ENCODE data around the gene USP17L12.
"Not testable (repeated sequence)": the region's sequence is repeated elsewhere in the genome, so short reads cannot be mapped to it uniquely, and the experiment has no call there.

Gene USP17L12, protein sequence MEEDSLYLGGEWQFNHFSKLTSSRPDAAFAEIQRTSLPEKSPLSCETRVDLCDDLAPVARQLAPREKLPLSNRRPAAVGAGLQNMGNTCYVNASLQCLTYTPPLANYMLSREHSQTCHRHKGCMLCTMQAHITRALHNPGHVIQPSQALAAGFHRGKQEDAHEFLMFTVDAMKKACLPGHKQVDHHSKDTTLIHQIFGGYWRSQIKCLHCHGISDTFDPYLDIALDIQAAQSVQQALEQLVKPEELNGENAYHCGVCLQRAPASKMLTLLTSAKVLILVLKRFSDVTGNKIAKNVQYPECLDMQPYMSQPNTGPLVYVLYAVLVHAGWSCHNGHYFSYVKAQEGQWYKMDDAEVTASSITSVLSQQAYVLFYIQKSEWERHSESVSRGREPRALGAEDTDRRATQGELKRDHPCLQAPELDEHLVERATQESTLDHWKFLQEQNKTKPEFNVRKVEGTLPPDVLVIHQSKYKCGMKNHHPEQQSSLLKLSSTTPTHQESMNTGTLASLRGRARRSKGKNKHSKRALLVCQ

GRCh38 chr4:9219852-9220251, at the start of gene USP17L12:
Gene USP17L12 (plus strand): TSS chr4:9220152. CDS start chr4:9220152, 0 bp downstream.
- not testable (repeated sequence) for DNase-seq

DNA sequence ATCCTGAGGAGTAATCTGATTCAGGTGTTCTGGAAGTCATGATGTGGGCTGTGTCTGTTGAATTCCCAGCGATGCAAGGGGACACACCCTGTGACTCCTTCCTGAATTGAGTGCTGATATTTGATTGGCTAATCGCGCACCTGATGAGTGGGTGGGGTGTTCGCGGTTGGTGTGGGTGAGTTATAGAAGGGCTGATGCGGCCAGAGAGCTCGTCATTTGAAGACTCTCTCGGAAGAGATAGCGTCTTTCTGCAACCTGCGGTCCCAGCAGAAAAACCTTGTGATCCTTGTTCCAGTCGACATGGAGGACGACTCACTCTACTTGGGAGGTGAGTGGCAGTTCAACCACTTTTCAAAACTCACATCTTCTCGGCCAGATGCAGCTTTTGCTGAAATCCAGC, 9.6 kb upstream of the USP17L12 start, which contains the start of gene USP17L10:
Gene USP17L10 (plus strand): TSS at position 301 of the 400 bp plus-strand sequence. CDS start 0 bp downstream, at position 301.
- not testable (repeated sequence) for DNase-seq

DNA sequence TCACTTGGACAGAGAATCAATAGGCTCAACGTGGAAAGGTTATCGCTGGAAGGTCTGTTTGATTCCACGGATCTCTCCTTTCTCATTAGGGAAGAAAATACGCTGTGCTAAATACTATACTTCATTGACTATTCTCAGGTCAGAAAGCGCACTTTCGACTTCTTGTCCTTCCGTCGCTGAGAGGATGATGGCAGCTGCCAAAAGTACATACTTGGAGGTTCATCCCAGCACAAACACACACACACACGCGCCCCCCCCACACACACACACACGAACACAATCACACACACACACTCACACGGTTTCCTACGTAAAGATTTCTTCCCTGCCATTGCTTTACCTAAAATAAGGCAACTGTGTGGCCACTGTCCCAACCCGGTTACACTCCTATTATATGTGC, 5.3 kb upstream of the USP17L12 start:
- not testable (repeated sequence) for DNase-seq

GRCh38 chr4:9215105-9215504, 4.8 kb upstream of the USP17L12 start, which contains the start of gene USP17L11:
Gene USP17L11 (plus strand): TSS chr4:9215405. CDS start chr4:9215405, 0 bp downstream.
- not testable (repeated sequence) for DNase-seq

DNA sequence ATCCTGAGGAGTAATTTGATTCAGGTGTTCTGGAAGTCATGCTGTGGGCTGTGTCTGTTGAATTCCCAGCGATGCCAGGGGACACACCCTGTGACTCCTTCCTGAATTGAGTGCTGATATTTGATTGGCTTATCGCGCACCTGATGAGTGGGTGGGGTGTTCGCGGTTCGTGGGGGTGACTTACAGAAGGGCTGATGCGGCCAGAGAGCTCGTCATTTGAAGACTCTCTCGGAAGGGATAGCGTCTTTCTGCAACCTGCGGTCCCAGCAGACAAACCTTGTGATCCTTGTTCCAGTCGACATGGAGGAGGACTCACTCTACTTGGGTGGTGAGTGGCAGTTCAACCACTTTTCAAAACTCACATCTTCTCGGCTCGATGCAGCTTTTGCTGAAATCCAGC, 4.6 kb downstream of the USP17L12 start, which contains the start of gene USP17L13:
Gene USP17L13 (plus strand): TSS at position 301 of the 400 bp plus-strand sequence. CDS start 0 bp downstream, at position 301.
- not testable (repeated sequence) for DNase-seq

- DNase-seq, result not testable (repeated sequence)
Measured at GRCh38 chr4:9230249-9230648, 10.3 kb downstream of the USP17L12 start.

GRCh38 chr4:9234085-9234484, 14.1 kb downstream of the USP17L12 start, which contains the start of gene USP17L15:
Gene USP17L15 (plus strand): TSS chr4:9234385. CDS start chr4:9234385, 0 bp downstream.
- DNase-seq, result not testable (repeated sequence)

DNA sequence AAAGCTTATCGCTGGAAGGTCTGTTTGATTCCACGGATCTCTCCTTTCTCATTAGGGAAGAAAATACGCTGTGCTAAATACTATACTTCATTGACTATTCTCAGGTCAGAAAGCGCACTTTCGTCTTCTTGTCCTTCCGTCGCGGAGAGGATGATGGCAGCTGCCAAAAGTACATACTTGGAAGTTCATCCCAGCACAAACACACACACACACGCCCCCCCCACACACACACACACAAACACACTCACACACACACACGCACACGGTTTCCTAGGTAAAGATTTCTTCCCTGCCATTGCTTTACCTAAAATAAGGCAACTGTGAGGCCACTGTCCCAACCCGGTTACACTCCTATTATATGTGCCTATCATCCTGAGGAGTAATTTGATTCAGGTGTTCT, 18.5 kb downstream of the USP17L12 start:
- not testable (repeated sequence) for DNase-seq

DNA sequence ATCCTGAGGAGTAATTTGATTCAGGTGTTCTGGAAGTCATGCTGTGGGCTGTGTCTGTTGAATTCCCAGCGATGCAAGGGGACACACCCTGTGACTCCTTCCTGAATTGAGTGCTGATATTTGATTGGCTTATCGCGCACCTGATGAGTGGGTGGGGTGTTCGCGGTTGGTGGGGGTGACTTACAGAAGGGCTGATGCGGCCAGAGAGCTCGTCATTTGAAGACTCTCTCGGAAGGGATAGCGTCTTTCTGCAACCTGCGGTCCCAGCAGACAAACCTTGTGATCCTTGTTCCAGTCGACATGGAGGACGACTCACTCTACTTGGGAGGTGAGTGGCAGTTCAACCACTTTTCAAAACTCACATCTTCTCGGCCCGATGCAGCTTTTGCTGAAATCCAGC, 23.6 kb downstream of the USP17L12 start, which contains the start of gene USP17L17:
Gene USP17L17 (plus strand): TSS at position 301 of the 400 bp plus-strand sequence. CDS start 0 bp downstream, at position 301.
- DNase-seq, result not testable (repeated sequence)

GRCh38 chr4:9247953-9248680, 28.2 kb downstream of the USP17L12 start, which contains the start of gene USP17L18:
Gene USP17L18 (plus strand): TSS chr4:9248630. CDS start chr4:9248630, 0 bp downstream.
- DNase-seq, result not testable (repeated sequence)

- DNase-seq, result not testable (repeated sequence)
Measured at GRCh38 chr4:9253078-9253477, 33.1 kb downstream of the USP17L12 start, which contains the start of gene USP17L19. Gene USP17L19 (plus strand): TSS chr4:9253378. CDS start chr4:9253378, 0 bp downstream.

- DNase-seq, result not testable (repeated sequence)
Measured at GRCh38 chr4:9257824-9258223, 37.9 kb downstream of the USP17L12 start, which contains the start of gene USP17L20. Gene USP17L20 (plus strand): TSS chr4:9258124. CDS start chr4:9258124, 0 bp downstream.

GRCh38 chr4:9262572-9262971, 42.6 kb downstream of the USP17L12 start, which contains the start of gene USP17L21:
Gene USP17L21 (plus strand): TSS chr4:9262872. CDS start chr4:9262872, 0 bp downstream.
- not testable (repeated sequence) for DNase-seq

DNA sequence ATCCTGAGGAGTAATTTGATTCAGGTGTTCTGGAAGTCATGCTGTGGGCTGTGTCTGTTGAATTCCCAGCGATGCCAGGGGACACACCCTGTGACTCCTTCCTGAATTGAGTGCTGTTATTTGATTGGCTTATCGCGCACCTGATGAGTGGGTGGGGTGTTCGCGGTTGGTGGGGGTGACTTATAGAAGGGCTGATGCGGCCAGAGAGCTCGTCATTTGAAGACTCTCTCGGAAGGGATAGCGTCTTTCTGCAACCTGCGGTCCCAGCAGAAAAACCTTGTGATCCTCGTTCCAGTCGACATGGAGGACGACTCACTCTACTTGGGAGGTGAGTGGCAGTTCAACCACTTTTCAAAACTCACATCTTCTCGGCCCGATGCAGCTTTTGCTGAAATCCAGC, 47.4 kb downstream of the USP17L12 start, which contains the start of gene USP17L22:
Gene USP17L22 (plus strand): TSS at position 301 of the 400 bp plus-strand sequence. CDS start 0 bp downstream, at position 301.
- DNase-seq, result not testable (repeated sequence)

All from NCI-H526 (cell line).